CD4-positive, alpha-beta T cell treated with Interleukin-4 for 1 hour (primary cell): ENCODE measurements around the gene GPATCH11.

Experiments used
- DNase-seq, 2 donors: peaks; one replicate each; pipeline ENCODE4 v3.0.0-alpha.2; 2020 to 2022

The GPATCH11 gene

DNA sequence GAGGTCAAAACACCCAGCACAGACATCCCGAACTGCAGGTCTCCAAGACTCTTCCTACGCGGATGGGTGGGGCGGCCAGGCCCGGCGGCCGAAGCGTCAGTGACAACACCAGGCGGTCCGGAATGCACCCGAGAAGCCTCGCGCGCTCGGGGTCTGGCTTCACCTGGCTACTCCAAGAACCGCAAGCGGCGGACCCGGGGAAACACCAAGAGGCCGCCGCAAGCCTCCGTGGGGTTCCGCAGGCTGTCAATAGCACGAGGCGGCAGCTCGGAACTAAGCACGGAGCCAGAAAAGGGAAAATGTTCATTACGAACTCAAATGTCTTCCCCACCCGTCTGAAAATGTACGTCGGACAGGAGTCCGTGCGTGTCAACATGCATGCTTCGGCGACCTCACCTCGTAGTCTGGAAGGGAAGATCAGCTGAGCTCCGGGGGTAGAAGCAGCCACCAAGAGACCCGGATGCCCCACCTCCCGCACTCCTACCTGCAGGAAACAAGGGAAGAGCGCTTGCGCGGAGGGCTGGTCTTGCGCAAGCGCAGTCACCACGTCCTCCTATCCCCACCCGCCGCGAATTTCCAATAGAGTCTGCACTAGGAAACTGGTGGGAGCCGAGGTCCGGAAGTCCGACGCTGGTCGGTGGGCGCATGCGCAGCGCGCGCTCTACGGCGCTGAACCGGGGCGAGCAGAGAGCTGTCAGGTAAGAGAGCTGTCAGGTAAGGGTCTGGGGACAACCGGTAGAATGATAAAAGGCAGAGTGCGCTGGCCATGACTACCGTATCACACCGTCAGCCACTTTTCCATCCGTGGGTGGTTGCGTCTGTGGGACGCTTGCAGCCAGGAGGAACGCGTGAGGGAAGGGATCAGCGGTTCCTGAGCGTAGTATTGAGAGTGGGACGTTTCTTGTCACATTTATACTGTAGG is at the start of gene GPATCH11, which contains the start of gene HEATR5B:
Gene GPATCH11, plus strand, starts transcription at position 646 of the 922 bp plus-strand sequence. CDS start 3,864 bp downstream, outside the sequence.
Gene HEATR5B, minus strand, starts transcription at position 500 of the 922 bp plus-strand sequence. CDS start 958 bp downstream, outside the sequence.
- peak; percentile 96 for DNase-seq

GRCh38 chr2:37037771-37038170 is 46.5 kb upstream of the GPATCH11 start:
- DNase-seq, result no peak

- no peak for DNase-seq
Observed at GRCh38 chr2:37039580-37039979, 44.7 kb upstream of the GPATCH11 start.

GRCh38 chr2:37052600-37053332 is 31.6 kb upstream of the GPATCH11 start:
- no peak for DNase-seq

DNA sequence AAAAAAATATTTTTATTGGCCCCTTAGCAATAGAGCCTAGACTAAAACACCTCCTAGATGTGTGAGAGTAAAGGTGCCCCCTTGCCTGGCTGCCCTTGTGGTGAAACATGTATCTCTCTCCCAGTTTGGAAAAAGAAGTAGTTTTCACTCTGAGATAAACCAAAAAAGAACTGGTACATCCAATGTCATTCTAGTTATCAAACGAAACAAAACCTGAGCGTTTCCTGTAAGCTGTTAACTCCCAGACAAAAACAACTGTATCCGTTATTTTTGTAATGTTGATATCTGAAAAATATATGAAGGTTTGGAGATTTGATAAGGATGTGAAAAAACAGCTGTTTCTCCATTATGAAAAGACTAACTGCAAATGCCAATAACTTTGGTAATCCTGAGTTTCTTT is 24.5 kb upstream of the GPATCH11 start:
- no peak for DNase-seq

GRCh38 chr2:37060446-37060845 is 23.9 kb upstream of the GPATCH11 start:
- no peak for DNase-seq

DNA sequence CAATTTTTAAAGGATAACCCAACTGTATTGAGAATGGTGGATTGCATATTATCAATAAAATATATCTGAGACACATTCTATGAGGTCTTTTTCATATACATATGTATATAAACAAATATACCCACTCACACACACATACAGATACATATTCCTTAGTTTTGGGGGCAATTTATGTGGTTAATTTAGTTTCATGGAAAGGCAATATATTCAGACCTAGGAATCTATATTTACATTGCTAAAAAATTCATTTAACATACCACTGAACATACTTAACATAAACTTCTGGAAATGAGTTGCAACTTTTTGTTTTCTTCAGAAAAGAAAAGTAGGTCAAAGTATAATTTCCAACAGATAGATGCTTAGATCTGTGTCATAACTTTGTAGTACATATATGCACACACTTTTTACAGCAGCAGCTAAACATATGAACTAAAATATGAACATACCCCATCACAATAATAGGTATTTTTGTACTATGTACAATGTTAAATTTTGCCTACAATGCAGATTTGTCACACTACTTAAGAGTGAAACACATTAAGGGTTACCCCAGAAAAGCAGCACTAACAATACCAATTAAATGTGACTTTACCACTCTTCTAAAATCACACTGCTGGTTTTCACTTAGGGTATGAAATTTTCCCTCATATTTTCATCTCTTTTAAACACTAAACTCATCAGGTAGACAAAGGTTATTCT is 23.2 kb upstream of the GPATCH11 start:
- no peak for DNase-seq

- DNase-seq, result no peak
Observed at GRCh38 chr2:37061776-37062175, 22.5 kb upstream of the GPATCH11 start.

- DNase-seq, result no peak
Observed at GRCh38 chr2:37068686-37069085, 15.6 kb upstream of the GPATCH11 start.

- no peak for DNase-seq
Observed at GRCh38 chr2:37070931-37071330, 13.4 kb upstream of the GPATCH11 start.

GRCh38 chr2:37080266-37080665 is 4.1 kb upstream of the GPATCH11 start:
- peak in 1 of 2 donors; percentile 31 for DNase-seq

DNA sequence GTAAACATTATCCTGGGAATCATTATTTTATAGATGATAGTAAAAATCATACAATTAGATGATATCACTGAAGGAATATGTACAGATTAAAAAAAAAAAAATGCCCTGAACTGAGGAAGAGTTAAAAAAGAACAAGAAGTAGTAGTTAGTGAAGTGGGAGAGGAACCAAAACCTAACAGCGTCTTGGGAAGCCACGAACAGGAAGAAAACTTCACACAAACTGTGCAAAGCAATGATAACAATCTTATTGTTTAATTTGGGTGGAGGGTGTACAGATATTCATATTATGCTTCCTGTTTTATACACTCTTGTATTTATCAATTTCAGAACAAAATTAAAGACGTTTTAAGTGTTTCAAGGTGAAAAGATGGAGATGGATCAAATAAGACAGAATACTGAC is 3.6 kb upstream of the GPATCH11 start:
- no peak for DNase-seq

GRCh38 chr2:37084797-37085196 is 479 bp downstream of the GPATCH11 start:
- DNase-seq, result no peak

- DNase-seq, result peak in 1 of 2 donors; percentile 33
Observed at GRCh38 chr2:37085731-37086147, 1.4 kb downstream of the GPATCH11 start.

GRCh38 chr2:37090019-37090477 is 5.7 kb downstream of the GPATCH11 start:
- DNase-seq, result no peak

DNA sequence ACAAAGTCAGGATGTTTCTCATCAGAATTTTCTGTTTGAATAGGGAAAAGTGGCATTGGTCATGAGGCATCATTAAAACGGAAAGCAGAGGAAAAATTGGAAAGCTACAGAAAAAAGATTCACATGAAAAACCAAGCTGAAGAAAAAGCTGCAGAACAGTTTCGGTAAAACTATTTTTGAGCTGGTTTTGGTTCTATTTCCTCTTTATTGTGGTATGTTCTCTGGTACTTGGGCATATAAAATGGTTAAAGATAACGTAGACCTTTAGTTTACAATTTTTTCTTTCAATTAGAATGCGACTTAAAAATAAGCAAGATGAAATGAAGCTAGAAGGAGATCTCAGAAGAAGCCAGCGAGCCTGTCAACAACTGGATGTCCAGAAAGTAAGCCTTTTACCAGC is 7.6 kb downstream of the GPATCH11 start:
- DNase-seq, result no peak

DNA sequence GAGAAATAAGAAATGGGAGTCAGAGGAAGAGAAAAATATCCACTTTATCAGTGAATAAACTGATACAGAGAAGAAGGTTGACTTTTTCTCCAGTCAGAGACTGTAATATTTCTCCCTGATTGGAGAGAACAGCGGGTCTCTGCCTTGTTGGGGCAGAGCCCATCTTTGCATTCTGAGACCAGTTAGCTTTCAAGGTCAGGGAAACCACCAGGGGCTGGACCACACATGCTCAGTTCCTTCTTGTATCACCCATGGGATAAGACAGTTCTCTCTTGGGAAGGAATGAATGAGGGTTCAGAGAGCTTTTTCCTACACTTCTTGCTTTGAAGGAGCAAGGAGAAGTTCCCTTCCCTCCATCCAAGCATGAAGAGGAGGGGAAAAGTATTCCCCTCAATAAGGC is 12.2 kb downstream of the GPATCH11 start:
- DNase-seq, result no peak

GRCh38 chr2:37098416-37099118 is 14.2 kb downstream of the GPATCH11 start:
- no peak for DNase-seq

GRCh38 chr2:37100054-37100453 is 15.7 kb downstream of the GPATCH11 start:
- no peak for DNase-seq

DNA sequence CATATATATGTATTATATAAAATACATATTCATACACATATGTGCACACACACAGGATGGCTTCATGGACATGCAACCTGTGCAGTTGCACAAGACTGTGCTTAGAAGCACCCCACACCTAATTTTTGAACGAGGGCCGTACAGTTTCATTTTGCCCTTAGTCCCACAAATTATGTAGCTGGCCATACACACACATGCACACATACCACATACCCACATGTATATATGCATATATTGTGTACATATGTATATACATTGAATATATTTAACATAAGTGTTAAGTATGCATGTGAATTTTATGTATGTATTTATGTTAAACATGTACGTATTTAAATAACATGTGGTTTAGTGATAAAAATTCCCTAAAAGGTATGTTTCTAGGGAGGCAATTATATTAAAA is 18.3 kb downstream of the GPATCH11 start:
- no peak for DNase-seq

- no peak for DNase-seq
Observed at GRCh38 chr2:37104178-37104577, 19.9 kb downstream of the GPATCH11 start.

GRCh38 chr2:37105150-37105549 is 20.8 kb downstream of the GPATCH11 start:
- no peak for DNase-seq
